Osteocyte (in vitro differentiated cells): ENCODE measurements around the gene NCK2. TPM values are rescaled to one million over a fixed set of nuclear protein-coding genes. Genes with fewer than 3 reads are reported as not detected.

Source experiments
- DNase-seq: peaks from one replicate; pipeline ENCODE4 v3.0.0; 2021; ENCODE audit warnings: mixed read lengths; ENCODE audit not compliant: unreplicated experiment; ENCODE audit errors: extremely low spot score
- H3K27ac Mint-ChIP-seq: one replicate; pipeline ENCODE4 v1.8.0; 2021; ENCODE audit warnings: mild to moderate bottlenecking, mixed read lengths; ENCODE audit not compliant: unreplicated experiment
- H3K27me3 Mint-ChIP-seq: one replicate; pipeline ENCODE4 v1.8.0; 2021; ENCODE audit warnings: mixed read lengths; ENCODE audit not compliant: unreplicated experiment
- H3K36me3 Mint-ChIP-seq: one replicate; pipeline ENCODE4 v1.8.0; 2021; ENCODE audit warnings: mixed read lengths; ENCODE audit not compliant: unreplicated experiment
- H3K4me1 Mint-ChIP-seq: one replicate; pipeline ENCODE4 v1.8.0; 2021; ENCODE audit warnings: mixed read lengths; ENCODE audit not compliant: unreplicated experiment
- H3K4me3 Mint-ChIP-seq: one replicate; pipeline ENCODE4 v1.8.0; 2021; ENCODE audit warnings: mild to moderate bottlenecking, moderate library complexity, mixed read lengths; ENCODE audit not compliant: unreplicated experiment
- H3K9me3 Mint-ChIP-seq: one replicate; pipeline ENCODE4 v1.8.0; 2021; ENCODE audit warnings: mixed read lengths; ENCODE audit not compliant: unreplicated experiment
- long read RNA-seq: library from polyadenylated mRNA; unstranded; transcript quantifications from one replicate; pipeline ENCODE4 v2.0.0, GENCODE V29; 2021
- total RNA-seq: library from RNA; stranded (reverse); gene quantifications from 2 replicates; pipeline ENCODE4 v1.2.1, GENCODE V29; 2021
- TF ChIP-seq, protein P1 (sequence below): fragments of 200-600 bp; sonication (generic); IDR thresholded peaks from 2 replicates; pipeline ENCODE4 v1.5.0; 2021; ENCODE audit warnings: antibody characterized with exemption, mild to moderate bottlenecking, moderate library complexity

Gene NCK2
- total RNA-seq = 39.5 and 45.4 TPM in 2 replicates
- long read RNA-seq, partial matches to known transcripts = 6 of 11 reads
- long read RNA-seq, other reads (novel, unspliced or antisense) = 3 of 11 reads

DNA sequence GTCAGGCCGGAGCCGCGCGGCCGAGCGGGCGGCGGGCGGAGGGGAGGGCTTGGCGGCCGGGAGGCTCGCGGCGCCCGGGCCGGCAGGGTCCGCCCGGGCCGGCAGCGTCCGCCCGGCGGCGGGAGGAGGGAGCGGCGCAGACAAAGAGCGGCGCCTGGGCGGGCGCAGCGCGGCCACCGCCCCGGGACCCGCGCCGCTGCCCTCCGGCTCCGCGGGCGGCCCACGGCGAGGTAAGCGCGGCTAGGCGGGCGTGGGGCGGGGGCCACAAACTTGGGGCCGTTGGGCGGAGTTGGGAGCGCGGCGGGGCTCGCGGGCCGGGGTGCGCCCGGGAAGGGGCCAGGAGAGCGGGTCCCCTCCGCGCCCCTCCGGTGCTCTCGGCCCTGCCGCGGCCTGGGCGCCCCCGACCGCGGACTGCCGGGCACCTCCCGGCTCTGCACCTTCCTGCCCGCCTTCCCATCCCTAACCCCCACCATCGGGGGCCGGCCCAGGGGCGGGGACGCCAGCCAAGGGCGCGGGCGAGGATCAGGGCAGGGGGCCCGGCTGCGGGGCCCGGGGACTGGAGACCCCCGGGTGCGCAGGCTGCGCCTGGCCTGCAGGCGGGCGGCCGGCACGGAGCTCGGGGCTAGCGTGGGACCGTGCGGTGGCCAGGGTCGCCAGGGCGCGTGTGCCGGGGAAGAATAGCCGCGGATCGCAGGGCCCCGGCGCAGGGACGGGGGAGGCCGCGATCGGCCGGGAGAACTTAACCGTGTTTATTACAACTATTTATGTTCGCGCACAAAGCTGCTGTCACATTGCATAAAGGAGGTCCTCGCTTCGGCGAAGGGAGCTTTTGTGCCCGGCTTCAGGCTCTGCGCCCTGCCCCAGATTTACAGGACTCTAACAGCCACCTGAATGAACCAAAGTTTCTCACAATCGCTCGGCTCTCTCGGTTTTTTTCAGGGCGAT lies at the start of gene NCK2:
NCK2 (plus strand) TSS at position 4 of the 945 bp plus-strand sequence. CDS start 110,152 bp downstream, outside the sequence.
- no peaks in the 10 kb centered on the region for H3K27me3 Mint-ChIP-seq
- H3K4me3 Mint-ChIP-seq = peak within 1 kb of the TSS; percentile 80
- H3K27ac Mint-ChIP-seq = peak within 1 kb of the TSS; percentile 87
- DNase-seq = no peak
- H3K36me3 Mint-ChIP-seq = peaks cover 2% of the 10 kb centered on the region
- TF ChIP-seq, protein P1, sequence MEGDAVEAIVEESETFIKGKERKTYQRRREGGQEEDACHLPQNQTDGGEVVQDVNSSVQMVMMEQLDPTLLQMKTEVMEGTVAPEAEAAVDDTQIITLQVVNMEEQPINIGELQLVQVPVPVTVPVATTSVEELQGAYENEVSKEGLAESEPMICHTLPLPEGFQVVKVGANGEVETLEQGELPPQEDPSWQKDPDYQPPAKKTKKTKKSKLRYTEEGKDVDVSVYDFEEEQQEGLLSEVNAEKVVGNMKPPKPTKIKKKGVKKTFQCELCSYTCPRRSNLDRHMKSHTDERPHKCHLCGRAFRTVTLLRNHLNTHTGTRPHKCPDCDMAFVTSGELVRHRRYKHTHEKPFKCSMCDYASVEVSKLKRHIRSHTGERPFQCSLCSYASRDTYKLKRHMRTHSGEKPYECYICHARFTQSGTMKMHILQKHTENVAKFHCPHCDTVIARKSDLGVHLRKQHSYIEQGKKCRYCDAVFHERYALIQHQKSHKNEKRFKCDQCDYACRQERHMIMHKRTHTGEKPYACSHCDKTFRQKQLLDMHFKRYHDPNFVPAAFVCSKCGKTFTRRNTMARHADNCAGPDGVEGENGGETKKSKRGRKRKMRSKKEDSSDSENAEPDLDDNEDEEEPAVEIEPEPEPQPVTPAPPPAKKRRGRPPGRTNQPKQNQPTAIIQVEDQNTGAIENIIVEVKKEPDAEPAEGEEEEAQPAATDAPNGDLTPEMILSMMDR = no peak
- H3K9me3 Mint-ChIP-seq = no peaks in the 10 kb centered on the region
- peaks cover 33% of the 10 kb centered on the region for H3K4me1 Mint-ChIP-seq

DNA sequence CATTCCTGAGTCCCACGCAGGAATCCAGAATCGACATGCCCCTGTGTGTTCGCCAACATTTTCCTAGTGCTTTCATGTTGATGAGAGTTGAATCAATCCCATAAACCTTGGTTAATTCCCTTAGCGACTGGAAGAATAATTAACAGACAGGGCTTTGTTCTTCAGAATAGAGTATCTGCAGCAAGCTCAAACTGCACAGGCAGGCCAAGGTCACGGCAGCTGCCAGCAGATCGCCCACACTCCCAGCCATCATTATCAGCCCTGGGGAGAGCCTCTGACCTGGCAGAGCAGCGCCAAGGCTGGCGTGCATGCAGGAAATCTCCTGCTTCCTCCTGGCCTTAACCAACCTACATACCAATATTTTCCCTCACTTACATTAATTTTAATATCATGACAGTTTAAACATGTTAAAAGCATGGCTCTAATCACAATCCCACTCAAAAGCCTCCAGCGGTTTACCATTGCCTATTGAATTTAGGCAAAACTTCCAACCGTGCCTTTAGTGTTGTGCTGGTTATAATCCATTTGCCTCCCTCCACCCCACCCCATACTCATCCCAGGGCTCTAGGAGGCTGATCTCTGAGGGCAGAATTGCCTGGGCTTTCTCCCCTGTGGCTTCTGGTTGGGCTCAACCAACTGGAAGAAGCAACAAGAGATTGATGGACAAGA lies 46.8 kb upstream of the NCK2 start:
- Mint-ChIP-seq H3K27ac (no peak overlapping the region), H3K27me3 (peaks cover 62% of the 10 kb centered on the region), H3K9me3 (no peaks in the 10 kb centered on the region), H3K4me3 (no peak overlapping the region), H3K36me3 (no peaks in the 10 kb centered on the region), H3K4me1 (no peaks in the 10 kb centered on the region)
- DNase-seq = no peak
- TF ChIP-seq, protein P1 = no peak

DNA sequence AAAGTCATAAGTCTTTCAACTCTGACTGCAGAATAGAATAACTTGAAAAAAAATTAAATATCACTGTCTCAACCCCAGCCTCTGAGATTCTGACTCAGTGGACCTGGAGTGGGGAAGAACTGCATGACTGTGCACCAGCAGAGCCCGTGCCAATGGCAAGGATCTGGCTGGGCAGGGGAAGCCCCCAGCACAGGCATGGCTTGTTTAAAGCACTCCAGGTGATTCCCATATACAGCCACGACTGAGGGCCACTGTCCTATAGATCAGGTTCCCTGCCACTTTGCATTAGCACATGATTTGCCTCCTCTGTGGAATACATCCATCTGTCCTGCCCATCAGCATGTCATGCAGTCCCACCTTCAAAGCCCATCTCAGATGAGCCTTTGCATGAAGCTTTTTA lies 45.9 kb upstream of the NCK2 start:
- TF ChIP-seq, protein P1 = no peak

DNA sequence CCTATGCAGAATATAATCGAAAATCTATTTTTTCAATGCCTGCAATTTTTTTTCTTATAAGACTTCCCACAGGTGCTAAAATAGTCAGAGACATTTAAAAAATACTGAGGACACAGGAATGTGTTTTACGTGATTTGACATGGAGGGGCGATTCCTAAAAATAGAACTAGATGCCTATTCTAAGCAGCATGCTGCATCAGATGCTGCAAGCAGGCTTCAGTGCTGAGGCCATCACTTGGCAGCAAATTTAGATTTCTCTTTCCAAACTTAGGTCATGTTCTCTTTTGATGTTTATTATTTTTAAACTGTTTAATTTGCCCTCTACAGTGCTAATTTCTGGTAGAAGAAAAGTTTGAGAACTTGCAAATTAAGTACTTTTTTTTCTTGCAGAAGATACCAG lies 43.7 kb upstream of the NCK2 start:
- no peak overlapping the region for H3K4me3 Mint-ChIP-seq
- no peaks in the 10 kb centered on the region for H3K4me1 Mint-ChIP-seq
- peaks cover 82% of the 10 kb centered on the region for H3K27me3 Mint-ChIP-seq
- H3K27ac Mint-ChIP-seq = no peak overlapping the region
- no peaks in the 10 kb centered on the region for H3K36me3 Mint-ChIP-seq
- peaks cover 17% of the 10 kb centered on the region for H3K9me3 Mint-ChIP-seq
- TF ChIP-seq, protein P1 = no peak
- DNase-seq = no peak

More for the DNA sequence above, 45.9 kb upstream of the NCK2 start:
- no peak for DNase-seq
- Mint-ChIP-seq H3K4me1 (no peaks in the 10 kb centered on the region), H3K27ac (no peak overlapping the region), H3K27me3 (peaks cover 69% of the 10 kb centered on the region), H3K4me3 (no peak overlapping the region), H3K9me3 (peaks cover 5% of the 10 kb centered on the region), H3K36me3 (no peaks in the 10 kb centered on the region)

DNA sequence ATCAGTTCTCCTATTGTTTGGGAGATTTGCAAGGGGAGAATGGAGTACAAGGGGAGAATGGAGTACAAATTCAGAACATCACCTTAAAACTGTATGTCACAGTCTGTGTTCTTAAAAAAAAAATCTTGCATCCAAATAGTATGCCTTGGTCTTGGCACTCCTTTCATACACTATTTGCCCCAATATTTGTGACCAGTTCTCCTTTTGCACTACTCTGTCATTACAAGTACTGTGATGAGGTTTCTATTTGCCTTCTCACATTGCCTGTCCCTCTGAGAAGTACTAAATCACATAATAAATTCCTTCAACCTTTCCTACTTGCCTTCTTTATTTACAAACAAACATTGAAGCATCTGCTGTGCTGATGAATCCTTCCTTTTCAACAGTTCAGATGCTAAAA lies 36.0 kb upstream of the NCK2 start:
- H3K4me1 Mint-ChIP-seq = no peaks in the 10 kb centered on the region
- TF ChIP-seq, protein P1 = no peak
- no peaks in the 10 kb centered on the region for H3K36me3 Mint-ChIP-seq
- peaks cover 12% of the 10 kb centered on the region for H3K9me3 Mint-ChIP-seq
- no peak overlapping the region for H3K27ac Mint-ChIP-seq
- H3K27me3 Mint-ChIP-seq = peaks cover 48% of the 10 kb centered on the region
- no peak overlapping the region for H3K4me3 Mint-ChIP-seq
- no peak for DNase-seq
